ENCODE data around the gene MFAP3L. TPM values are rescaled to one million over a fixed set of nuclear protein-coding genes. Genes with fewer than 3 reads are reported as not detected.

Gene MFAP3L
- 1.7 and 2.8 TPM in 2 replicates for total RNA-seq
- long read RNA-seq = 0 reads

GRCh38 chr4:170026253-170027021 is at the start of gene MFAP3L:
TSS of gene MFAP3L (minus strand) at chr4:170026395. CDS start at chr4:170005877, 20,518 bp downstream.
- no peak for TF ChIP-seq CTCF (conservative IDR thresholded peaks at IDR 0.05)
- Mint-ChIP-seq H3K27me3 (ENCODE audit: low read depth) (peaks cover 65% of the 10 kb centered on the region), H3K9me3 (no peaks in the 10 kb centered on the region), H3K4me3 (peak within 1 kb of the TSS; percentile 96), H3K4me1 (peaks cover 9% of the 10 kb centered on the region), H3K27ac (ENCODE audit: unreplicated experiment) (peak within 1 kb of the TSS; percentile 81), H3K36me3 (ENCODE audit: low read depth) (no peaks in the 10 kb centered on the region)
- peak; percentile 79 for DNase-seq (ENCODE audit: low read depth, low spot score)

DNA sequence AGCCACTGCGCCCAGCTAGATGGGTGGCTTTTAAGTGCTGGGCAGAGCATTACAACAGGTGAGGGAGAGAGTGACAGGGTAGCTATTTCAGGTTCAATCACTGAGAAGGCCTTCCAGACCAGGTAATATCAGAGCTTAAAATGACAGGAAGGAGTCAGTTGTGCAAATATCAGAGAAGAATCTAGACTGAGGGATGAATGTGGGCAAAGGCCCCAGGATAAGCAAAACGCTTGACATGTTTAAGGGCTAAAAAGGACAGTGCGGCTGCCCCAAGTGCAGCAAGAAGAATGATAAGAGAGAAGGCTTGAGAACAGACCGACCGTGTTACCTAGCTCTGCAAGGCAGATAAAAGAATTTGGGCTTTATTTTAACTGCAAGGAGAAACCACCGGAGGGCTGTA is 45.0 kb upstream of the MFAP3L start:
- DNase-seq (ENCODE audit: low read depth, low spot score) = no peak
- Mint-ChIP-seq H3K36me3 (ENCODE audit: low read depth) (peaks cover 17% of the 10 kb centered on the region), H3K4me1 (no peaks in the 10 kb centered on the region), H3K27ac (ENCODE audit: unreplicated experiment) (no peak overlapping the region), H3K4me3 (no peak overlapping the region), H3K27me3 (ENCODE audit: low read depth) (no peaks in the 10 kb centered on the region), H3K9me3 (no peaks in the 10 kb centered on the region)
- TF ChIP-seq CTCF (conservative IDR thresholded peaks at IDR 0.05) = no peak

DNA sequence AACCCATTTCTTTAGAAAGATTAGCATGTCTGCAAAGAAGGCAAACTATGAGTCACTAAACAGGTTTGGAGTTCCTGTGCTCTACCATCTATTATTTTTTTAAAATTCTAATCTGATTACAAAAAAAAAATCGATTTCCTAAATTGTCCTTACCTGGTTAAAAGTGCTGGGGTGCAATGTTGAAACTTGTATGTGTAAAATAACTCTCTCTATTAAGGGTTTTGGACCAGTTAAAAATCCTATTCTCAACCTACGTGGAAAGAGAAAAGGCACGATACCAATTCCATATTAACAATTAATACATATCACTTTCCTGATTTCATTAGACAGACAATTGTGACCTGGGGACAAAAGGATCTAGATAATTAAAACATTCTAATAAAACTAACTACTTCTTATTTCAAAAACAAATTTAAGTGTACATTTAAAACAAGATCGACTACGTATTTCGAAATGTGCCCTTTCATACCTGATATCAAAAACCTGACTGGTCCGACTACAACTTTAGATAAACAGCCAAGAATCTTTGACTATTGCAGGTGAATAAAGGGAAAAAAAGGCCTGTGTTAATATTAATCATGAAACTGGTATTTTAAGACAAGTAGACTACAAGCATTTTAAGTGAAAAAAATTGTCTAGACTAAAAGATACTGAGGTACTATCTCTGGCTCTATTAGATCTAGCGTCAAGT is 42.4 kb upstream of the MFAP3L start:
- DNase-seq (ENCODE audit: low read depth, low spot score) = no peak
- Mint-ChIP-seq H3K27me3 (ENCODE audit: low read depth) (no peaks in the 10 kb centered on the region), H3K9me3 (no peaks in the 10 kb centered on the region), H3K27ac (ENCODE audit: unreplicated experiment) (no peak overlapping the region), H3K4me1 (no peaks in the 10 kb centered on the region), H3K4me3 (no peak overlapping the region), H3K36me3 (ENCODE audit: low read depth) (peaks cover 13% of the 10 kb centered on the region)
- no peak for TF ChIP-seq CTCF (conservative IDR thresholded peaks at IDR 0.05)

DNA sequence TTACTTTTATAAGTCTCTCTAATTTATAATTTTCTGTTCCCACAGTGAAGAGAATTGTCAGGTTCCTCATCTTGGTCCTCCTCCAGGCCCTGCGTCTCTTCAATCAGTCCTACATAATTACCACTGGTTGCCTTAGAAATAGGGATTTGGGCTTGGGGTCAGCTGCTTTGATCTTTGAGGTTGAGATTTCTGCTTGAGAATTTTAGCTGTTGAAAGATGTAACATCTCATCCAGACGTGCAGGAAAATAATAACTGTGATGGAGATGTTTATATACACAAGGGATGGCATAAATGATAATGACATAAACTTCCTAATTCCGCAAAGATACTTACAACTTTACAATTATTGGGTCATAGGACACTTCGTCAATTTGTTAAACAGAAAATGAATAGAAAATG is 33.2 kb upstream of the MFAP3L start:
- H3K27me3 Mint-ChIP-seq (ENCODE audit: low read depth) = no peaks in the 10 kb centered on the region
- peaks cover 8% of the 10 kb centered on the region for H3K36me3 Mint-ChIP-seq (ENCODE audit: low read depth)
- DNase-seq (ENCODE audit: low read depth, low spot score) = no peak
- no peaks in the 10 kb centered on the region for H3K4me1 Mint-ChIP-seq
- TF ChIP-seq CTCF (conservative IDR thresholded peaks at IDR 0.05) = no peak
- H3K4me3 Mint-ChIP-seq = no peak overlapping the region
- no peak overlapping the region for H3K27ac Mint-ChIP-seq (ENCODE audit: unreplicated experiment)
- no peaks in the 10 kb centered on the region for H3K9me3 Mint-ChIP-seq

- Mint-ChIP-seq H3K4me1 (no peaks in the 10 kb centered on the region), H3K36me3 (ENCODE audit: low read depth) (peaks cover 8% of the 10 kb centered on the region), H3K4me3 (no peak overlapping the region), H3K27ac (ENCODE audit: unreplicated experiment) (no peak overlapping the region), H3K27me3 (ENCODE audit: low read depth) (no peaks in the 10 kb centered on the region), H3K9me3 (no peaks in the 10 kb centered on the region)
- no peak for DNase-seq (ENCODE audit: low read depth, low spot score)
- no peak for TF ChIP-seq CTCF (conservative IDR thresholded peaks at IDR 0.05)
Measured at GRCh38 chr4:170058826-170059225, 32.6 kb upstream of the MFAP3L start.
